GM23338 (cell line): ENCODE measurements around the gene FGD3. TPM values are rescaled to one million over a fixed set of nuclear protein-coding genes. Genes with fewer than 3 reads are reported as not detected.

Experiments
- ATAC-seq: fragments of 200-7000 bp; cut with Tn5 transposase; 3 replicates; pipeline ENCODE4 v1.9.1; 2020
- DNase-seq: peaks from one replicate; pipeline ENCODE4 v3.0.0-alpha.2; 2015; ENCODE audit warnings: low spot score
- H2AFZ ChIP-seq: fragments of 200-600 bp; sonication (generic); 2 replicates; pipeline ENCODE4 v1.8.0; 2016; ENCODE audit warnings: antibody characterized with exemption, mild to moderate bottlenecking, moderate library complexity
- H3F3A ChIP-seq: fragments of 200-600 bp; sonication (generic); replicated peaks from 2 replicates; pipeline ENCODE4 v1.8.0; 2017; ENCODE audit warnings: antibody characterized with exemption, mixed run types, low read depth
- H3K27ac ChIP-seq: fragments of 200-600 bp; sonication (generic); 2 replicates; pipeline ENCODE4 v1.6.1; 2016; ENCODE audit warnings: low read depth
- H3K27me3 ChIP-seq: fragments of 200-600 bp; sonication (generic); 2 replicates; pipeline ENCODE4 v1.8.0; 2016; ENCODE audit warnings: mild to moderate bottlenecking, mixed run types, moderate library complexity; ENCODE audit not compliant: insufficient read depth
- H3K36me3 ChIP-seq: fragments of 200-600 bp; sonication (generic); 2 replicates; pipeline ENCODE4 v1.8.0; 2016; ENCODE audit warnings: mild to moderate bottlenecking; ENCODE audit not compliant: insufficient read depth
- H3K4me1 ChIP-seq: fragments of 200-600 bp; sonication (generic); 2 replicates; pipeline ENCODE4 v1.8.0; 2016; ENCODE audit warnings: mild to moderate bottlenecking, moderate library complexity; ENCODE audit not compliant: insufficient read depth
- H3K4me2 ChIP-seq: fragments of 200-600 bp; sonication (generic); 2 replicates; pipeline ENCODE4 v1.7.1; 2017; ENCODE audit warnings: mixed run types
- H3K4me3 ChIP-seq: fragments of 200-600 bp; sonication (generic); 2 replicates; pipeline ENCODE4 v1.6.1; 2016; ENCODE audit warnings: mixed run types
- H3K79me2 ChIP-seq: fragments of 200-600 bp; sonication (generic); replicated peaks from 2 replicates; pipeline ENCODE4 v1.8.0; 2017; ENCODE audit warnings: mild to moderate bottlenecking; ENCODE audit not compliant: insufficient read depth
- H3K9me2 ChIP-seq: fragments of 200-600 bp; sonication (generic); 2 replicates; pipeline ENCODE4 v1.8.0; 2017; ENCODE audit not compliant: insufficient read depth
- H4K20me1 ChIP-seq: fragments of 200-600 bp; sonication (generic); replicated peaks from 2 replicates; pipeline ENCODE4 v1.8.0; 2017; ENCODE audit warnings: mild to moderate bottlenecking; ENCODE audit not compliant: insufficient read depth
- H3K27ac Mint-ChIP-seq: 2 replicates; pipeline ENCODE4 v1.8.0; 2020; ENCODE audit warnings: inconsistent platforms, mild to moderate bottlenecking, moderate library complexity, mixed read lengths
- H3K27me3 Mint-ChIP-seq: 3 replicates; pipeline ENCODE4 v1.8.0; 2022; ENCODE audit warnings: low read depth, mild to moderate bottlenecking, moderate library complexity, mixed read lengths, inconsistent platforms; ENCODE audit not compliant: insufficient read depth, poor library complexity
- H3K36me3 Mint-ChIP-seq: 3 replicates; pipeline ENCODE4 v1.8.0; 2021; ENCODE audit warnings: low read depth, mild to moderate bottlenecking, inconsistent platforms, moderate library complexity, mixed read lengths
- H3K4me1 Mint-ChIP-seq: 3 replicates; pipeline ENCODE4 v1.8.0; 2020; ENCODE audit warnings: mild to moderate bottlenecking, inconsistent platforms, mixed read lengths
- H3K4me3 Mint-ChIP-seq: 3 replicates; pipeline ENCODE4 v1.8.0; 2021; ENCODE audit warnings: moderate library complexity, mild to moderate bottlenecking, inconsistent platforms, mixed read lengths
- H3K9me3 Mint-ChIP-seq: 3 replicates; pipeline ENCODE4 v1.8.0; 2020; ENCODE audit warnings: moderate library complexity, mild to moderate bottlenecking, inconsistent platforms, mixed read lengths
- CREB1 ChIP-seq: fragments of 250-450 bp; sonication (Bioruptor Pico); IDR thresholded peaks from 2 replicates; pipeline ENCODE4 v1.5.0; 2020; ENCODE audit warnings: low read depth, mild to moderate bottlenecking, moderate library complexity
- CTCF ChIP-seq, 2 experiments: fragments of 200-600 bp in 1 of 2; sonication (generic) in 1 of 2; conservative IDR thresholded peaks; 2 replicates each; pipeline versions ENCODE4 v1.5.1 to v1.6.1; 2016 to 2017; ENCODE audit warnings: antibody characterized with exemption in 2 of 2, low read depth in 2 of 2, mild to moderate bottlenecking in 2 of 2, moderate library complexity in 1 of 2
- EZH2phosphoT487 ChIP-seq: fragments of 200-600 bp; sonication (generic); IDR thresholded peaks from one replicate; pipeline ENCODE4 v1.8.1; 2018; ENCODE audit warnings: antibody characterized with exemption; ENCODE audit not compliant: unreplicated experiment
- POLR2AphosphoS5 ChIP-seq: IDR thresholded peaks from 2 replicates; pipeline ENCODE4 v1.6.1; 2016; ENCODE audit warnings: antibody characterized with exemption, low read depth
- REST ChIP-seq: IDR thresholded peaks from one replicate; pipeline ENCODE4 v1.6.1; 2018; ENCODE audit warnings: antibody characterized with exemption; ENCODE audit not compliant: unreplicated experiment
- ZNF331 ChIP-seq: fragments of 250-450 bp; sonication (Bioruptor Pico); IDR thresholded peaks from 2 replicates; pipeline ENCODE4 v1.5.0; 2020; ENCODE audit warnings: low read depth, mild to moderate bottlenecking, moderate library complexity
- ZNF462 ChIP-seq: fragments of 250-450 bp; sonication (Bioruptor Pico); IDR thresholded peaks from 2 replicates; pipeline ENCODE4 v1.5.0; 2020; ENCODE audit warnings: mild to moderate bottlenecking, moderate library complexity
- polyA plus RNA-seq: library from polyadenylated mRNA; unstranded; fragments of >200 nt; fragmentation: Nextera tagmentation; extraction: Ambion mirVana; gene quantifications from 2 replicates; pipeline ENCODE4 v1.2.1, GENCODE V29; 2016
- total RNA-seq: library from RNA; depleted of rRNA; stranded (reverse); fragments of >200 nt; shearing (Covaris generic); gene quantifications from 2 replicates; pipeline ENCODE4 v1.2.3, GENCODE V29; 2014

The FGD3 gene
- total and polyA plus RNA-seq, 2 experiments from 2014 or later = 0.95 to 1.7 TPM

GRCh38 chr9:92974161-92974661, 26.9 kb downstream of the FGD3 start:
- Mint-ChIP-seq H3K4me3 (no peak overlapping the region), H3K36me3 (peaks cover 2% of the 10 kb centered on the region; the same call in 1 of the 3 replicates), H3K9me3 (peaks cover 3% of the 10 kb centered on the region; the same call in 2 of the 3 replicates), H3K27me3 (peaks cover 11% of the 10 kb centered on the region), H3K27ac (no peak overlapping the region), H3K4me1 (peaks cover 51% of the 10 kb centered on the region)
- Histone ChIP-seq H3K36me3 (no peaks in the 10 kb centered on the region), H3K79me2 (no peaks in the 10 kb centered on the region), H3K9me2 (no peaks in the 10 kb centered on the region), H2AFZ (no peak overlapping the region), H3K4me1 (peaks cover 36% of the 10 kb centered on the region), H3K4me2 (no peak overlapping the region), H4K20me1 (no peaks in the 10 kb centered on the region), H3K4me3 (no peak overlapping the region), H3K27ac (no peak overlapping the region), H3F3A (peaks cover 4% of the 10 kb centered on the region; the same call in 1 of the 2 replicates), H3K27me3 (no peaks in the 10 kb centered on the region)
- ATAC-seq = no peak
- DNase-seq = no peak
- TF ChIP-seq CTCF (conservative IDR thresholded peaks at IDR 0.05; ENCODE audit: low read depth in 2 of 2) = no peak
- TF ChIP-seq CREB1 (CRISPR knock-in tag) = no peak

GRCh38 chr9:92974761-92975755, 27.7 kb downstream of the FGD3 start:
- H3K36me3 ChIP-seq = no peaks in the 10 kb centered on the region
- no peaks in the 10 kb centered on the region for H3K9me2 ChIP-seq
- ATAC-seq (no peak), DNase-seq (no peak)
- H4K20me1 ChIP-seq = no peaks in the 10 kb centered on the region
- H3K4me3 Mint-ChIP-seq = no peak overlapping the region
- H3K27me3 Mint-ChIP-seq = peaks cover 8% of the 10 kb centered on the region
- H3K36me3 Mint-ChIP-seq = peaks cover 8% of the 10 kb centered on the region; the same call in 1 of the 3 replicates
- peaks cover 32% of the 10 kb centered on the region for H3K4me1 ChIP-seq
- H3K4me1 Mint-ChIP-seq = peaks cover 48% of the 10 kb centered on the region
- H3K9me3 Mint-ChIP-seq = peaks cover 12% of the 10 kb centered on the region
- H3K4me3 ChIP-seq = no peak overlapping the region
- H3K27ac Mint-ChIP-seq = no peak overlapping the region
- H3K27ac ChIP-seq = no peak overlapping the region
- H3F3A ChIP-seq = peaks cover 4% of the 10 kb centered on the region; the same call in 1 of the 2 replicates
- H3K4me2 ChIP-seq = no peak overlapping the region
- no peak overlapping the region for H2AFZ ChIP-seq
- no peaks in the 10 kb centered on the region for H3K27me3 ChIP-seq
- H3K79me2 ChIP-seq = no peaks in the 10 kb centered on the region
- TF ChIP-seq REST (no peak), POLR2AphosphoS5 (no peak), EZH2phosphoT487 (no peak), ZNF331 (no peak), ZNF462 (CRISPR knock-in tag) (no peak)
